Peyer's patch (tissue), 4 donors: ENCODE data around the gene PHACTR1. TPM values are rescaled to one million over a fixed set of nuclear protein-coding genes. Genes with fewer than 3 reads are reported as not detected.

Experiments
- DNase-seq, 3 donors: peaks; one replicate each; pipeline ENCODE4 v3.0.0-alpha.2; 2017 to 2019
- H3K27ac ChIP-seq, 4 donors: fragments of 200-600 bp; sonication (generic); one replicate each; pipeline ENCODE4 v1.5.1; 2016 to 2019
- H3K27me3 ChIP-seq, 2 donors: fragments of 200-600 bp; sonication (generic); one replicate each; pipeline ENCODE4 v1.5.1; 2019
- H3K36me3 ChIP-seq, 3 donors: fragments of 200-600 bp; sonication (generic); one replicate each; pipeline ENCODE4 v1.5.1; 2016 to 2019
- H3K4me1 ChIP-seq, 4 donors: fragments of 200-600 bp; sonication (generic); one replicate each; pipeline ENCODE4 v1.5.1; 2016 to 2019
- H3K4me3 ChIP-seq, 4 donors: fragments of 200-600 bp; sonication (generic); 1 replicate in 3 of 4; 2 replicates in 1 of 4; pipeline ENCODE4 v1.5.1; 2016 to 2019; ENCODE audit warnings: mild to moderate bottlenecking in 1 of 4
- H3K9me3 ChIP-seq, 4 donors: fragments of 200-600 bp; sonication (generic); one replicate each; pipeline ENCODE4 v1.5.1; 2016 to 2019; ENCODE audit warnings: mild to moderate bottlenecking in 1 of 4
- POLR2A ChIP-seq, 2 donors: fragments of 450-650 bp; IDR thresholded peaks; one replicate each; pipeline ENCODE4 v1.5.1; 2017; ENCODE audit warnings: antibody characterized with exemption in 2 of 2, mild to moderate bottlenecking in 2 of 2, moderate library complexity in 2 of 2
- total RNA-seq, 4 donors: library from RNA; depleted of rRNA; stranded (reverse); fragments of >200 nt; gene quantifications; one replicate each; pipeline ENCODE4 v1.1.0, GENCODE V29; 2016
- TF ChIP-seq, protein P1 (sequence below), 6 experiments: fragments of 450-650 bp in 4 of 6; fragments of 200-600 bp in 2 of 6; sonication (generic) in 1 of 6; IDR thresholded peaks; one replicate each; pipeline ENCODE4 v1.5.1; 2017 to 2019; ENCODE audit warnings: antibody characterized with exemption in 6 of 6, mild to moderate bottlenecking in 3 of 6, moderate library complexity in 1 of 6

PHACTR1 gene
- total RNA-seq, 4 donors from 2014 or later, result 0.35 to 19.0 (median 1.7) TPM

DNA sequence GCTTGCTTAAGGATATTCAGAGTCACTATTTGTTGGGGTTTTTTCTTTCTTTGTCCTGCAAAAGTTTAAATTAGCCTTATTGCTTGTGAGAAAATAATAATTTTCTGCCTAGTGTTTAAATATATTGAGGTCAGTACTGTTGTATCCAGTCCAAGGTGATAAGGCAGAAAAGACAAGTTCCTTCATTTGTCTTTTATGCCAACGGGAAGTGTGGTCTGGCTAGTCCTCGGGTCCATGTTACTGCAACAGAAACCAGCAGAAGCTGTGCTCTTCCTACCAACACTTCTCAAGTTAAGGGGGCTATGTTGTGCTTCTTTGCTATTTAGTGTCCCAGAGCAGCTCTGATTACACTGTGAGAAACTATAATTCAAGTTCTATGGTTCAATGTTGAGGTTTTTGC is 310.6 kb downstream of the PHACTR1 start:
- H3K27ac ChIP-seq, result no peak overlapping the region
- H3K27me3 ChIP-seq, result no peaks in the 10 kb centered on the region
- no peaks in the 10 kb centered on the region for H3K9me3 ChIP-seq
- H3K4me3 ChIP-seq, result no peak overlapping the region
- no peak for TF ChIP-seq POLR2A (IDR thresholded peaks at IDR 0.05)
- TF ChIP-seq, protein P1, sequence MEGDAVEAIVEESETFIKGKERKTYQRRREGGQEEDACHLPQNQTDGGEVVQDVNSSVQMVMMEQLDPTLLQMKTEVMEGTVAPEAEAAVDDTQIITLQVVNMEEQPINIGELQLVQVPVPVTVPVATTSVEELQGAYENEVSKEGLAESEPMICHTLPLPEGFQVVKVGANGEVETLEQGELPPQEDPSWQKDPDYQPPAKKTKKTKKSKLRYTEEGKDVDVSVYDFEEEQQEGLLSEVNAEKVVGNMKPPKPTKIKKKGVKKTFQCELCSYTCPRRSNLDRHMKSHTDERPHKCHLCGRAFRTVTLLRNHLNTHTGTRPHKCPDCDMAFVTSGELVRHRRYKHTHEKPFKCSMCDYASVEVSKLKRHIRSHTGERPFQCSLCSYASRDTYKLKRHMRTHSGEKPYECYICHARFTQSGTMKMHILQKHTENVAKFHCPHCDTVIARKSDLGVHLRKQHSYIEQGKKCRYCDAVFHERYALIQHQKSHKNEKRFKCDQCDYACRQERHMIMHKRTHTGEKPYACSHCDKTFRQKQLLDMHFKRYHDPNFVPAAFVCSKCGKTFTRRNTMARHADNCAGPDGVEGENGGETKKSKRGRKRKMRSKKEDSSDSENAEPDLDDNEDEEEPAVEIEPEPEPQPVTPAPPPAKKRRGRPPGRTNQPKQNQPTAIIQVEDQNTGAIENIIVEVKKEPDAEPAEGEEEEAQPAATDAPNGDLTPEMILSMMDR (IDR thresholded peaks at IDR 0.05), result no peak
- no peaks in the 10 kb centered on the region for H3K36me3 ChIP-seq
- no peaks in the 10 kb centered on the region for H3K4me1 ChIP-seq
- DNase-seq, result no peak

GRCh38 chr6:13030396-13030795 is 313.8 kb downstream of the PHACTR1 start:
- no peaks in the 10 kb centered on the region for H3K36me3 ChIP-seq
- H3K4me3 ChIP-seq, result no peak overlapping the region
- H3K27ac ChIP-seq, result no peak overlapping the region
- H3K27me3 ChIP-seq, result no peaks in the 10 kb centered on the region
- TF ChIP-seq, protein P1 (IDR thresholded peaks at IDR 0.05), result no peak
- no peak for TF ChIP-seq POLR2A (IDR thresholded peaks at IDR 0.05)
- no peaks in the 10 kb centered on the region for H3K4me1 ChIP-seq
- no peak for DNase-seq
- no peaks in the 10 kb centered on the region for H3K9me3 ChIP-seq

DNA sequence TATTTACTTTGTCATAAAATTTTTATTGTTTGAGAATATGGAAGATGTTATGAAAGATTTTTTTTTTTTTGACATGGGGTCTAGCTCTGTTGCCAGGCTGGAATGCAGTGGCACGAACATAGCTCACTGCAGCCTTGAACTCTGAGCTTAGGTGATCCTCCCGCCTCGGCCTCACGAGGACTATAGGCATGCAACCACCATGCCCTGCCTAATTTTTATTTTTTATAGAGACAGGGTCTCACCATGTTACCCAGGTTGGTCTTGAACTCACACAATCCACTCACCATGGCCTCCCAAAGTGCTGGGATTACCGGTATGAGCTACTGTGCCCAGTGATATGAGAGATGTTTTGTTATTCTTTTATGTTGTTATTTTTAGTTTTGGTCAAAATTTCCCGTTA is 316.0 kb downstream of the PHACTR1 start:
- TF ChIP-seq, protein P1 (IDR thresholded peaks at IDR 0.05), result no peak
- no peak for TF ChIP-seq POLR2A (IDR thresholded peaks at IDR 0.05)
- Histone ChIP-seq H3K4me3 (no peak overlapping the region), H3K9me3 (no peaks in the 10 kb centered on the region), H3K27ac (no peak overlapping the region), H3K36me3 (no peaks in the 10 kb centered on the region), H3K27me3 (no peaks in the 10 kb centered on the region), H3K4me1 (no peaks in the 10 kb centered on the region)
- no peak for DNase-seq

DNA sequence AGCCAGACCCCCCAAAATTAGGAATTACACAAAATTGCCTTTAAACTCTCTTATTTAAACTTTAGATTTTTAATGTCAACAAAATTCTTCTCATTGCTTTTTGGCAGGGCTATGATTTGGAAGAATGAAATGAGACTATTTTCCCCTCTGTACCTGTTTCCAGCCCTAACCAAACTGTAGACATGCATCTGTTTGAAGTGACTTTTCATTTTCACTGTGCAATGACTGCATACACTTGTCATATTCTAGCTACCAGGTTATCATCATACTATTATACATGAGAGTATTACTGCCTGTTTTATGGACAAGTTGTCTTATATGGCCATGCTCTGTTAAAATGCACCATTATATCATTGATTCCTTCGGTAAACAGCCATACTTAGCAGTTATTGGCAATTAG is 316.6 kb downstream of the PHACTR1 start:
- no peaks in the 10 kb centered on the region for H3K9me3 ChIP-seq
- no peaks in the 10 kb centered on the region for H3K27me3 ChIP-seq
- H3K36me3 ChIP-seq, result no peaks in the 10 kb centered on the region
- H3K27ac ChIP-seq, result no peak overlapping the region
- no peak for DNase-seq
- TF ChIP-seq, protein P1 (IDR thresholded peaks at IDR 0.05), result no peak
- TF ChIP-seq POLR2A (IDR thresholded peaks at IDR 0.05), result no peak
- no peak overlapping the region for H3K4me3 ChIP-seq
- H3K4me1 ChIP-seq, result no peaks in the 10 kb centered on the region

DNA sequence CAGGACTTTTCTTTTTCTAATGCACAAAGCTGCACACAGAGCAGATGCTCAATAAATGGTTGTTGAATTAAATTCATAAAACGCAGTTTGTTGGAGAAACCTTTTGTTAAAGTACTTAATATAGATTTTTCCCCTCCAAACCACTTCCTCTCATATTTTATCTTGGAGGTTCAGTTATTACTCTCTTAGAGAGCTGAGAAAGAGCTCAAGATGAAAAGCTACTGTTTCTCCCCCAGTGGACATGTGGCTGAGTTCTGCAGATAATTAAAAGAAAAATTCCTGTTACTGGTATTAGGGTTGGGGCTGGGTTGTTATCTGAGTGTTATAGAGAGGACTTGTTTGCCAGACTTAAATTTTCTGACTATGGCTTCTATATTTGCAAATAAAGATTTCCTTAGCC is 317.7 kb downstream of the PHACTR1 start:
- no peak for DNase-seq
- H3K36me3 ChIP-seq, result no peaks in the 10 kb centered on the region
- no peak overlapping the region for H3K4me3 ChIP-seq
- H3K4me1 ChIP-seq, result no peaks in the 10 kb centered on the region
- no peak overlapping the region for H3K27ac ChIP-seq
- H3K9me3 ChIP-seq, result no peaks in the 10 kb centered on the region
- no peak for TF ChIP-seq POLR2A (IDR thresholded peaks at IDR 0.05)
- TF ChIP-seq, protein P1 (IDR thresholded peaks at IDR 0.05), result no peak
- no peaks in the 10 kb centered on the region for H3K27me3 ChIP-seq

GRCh38 chr6:13035606-13036005 is 319.0 kb downstream of the PHACTR1 start:
- TF ChIP-seq POLR2A (IDR thresholded peaks at IDR 0.05), result no peak
- TF ChIP-seq, protein P1 (IDR thresholded peaks at IDR 0.05), result no peak
- Histone ChIP-seq H3K9me3 (no peaks in the 10 kb centered on the region), H3K4me3 (no peak overlapping the region), H3K27me3 (no peaks in the 10 kb centered on the region), H3K36me3 (no peaks in the 10 kb centered on the region), H3K4me1 (no peaks in the 10 kb centered on the region), H3K27ac (no peak overlapping the region)
- no peak for DNase-seq
